Measurements from ENCODE around the gene SAMD4A. TPM values are rescaled to one million over a fixed set of nuclear protein-coding genes. Genes with fewer than 3 reads are reported as not detected.

SAMD4A gene
- polyA plus RNA-seq, 4 donors, result 2.7 to 9.6 (median 3.5) TPM

DNA sequence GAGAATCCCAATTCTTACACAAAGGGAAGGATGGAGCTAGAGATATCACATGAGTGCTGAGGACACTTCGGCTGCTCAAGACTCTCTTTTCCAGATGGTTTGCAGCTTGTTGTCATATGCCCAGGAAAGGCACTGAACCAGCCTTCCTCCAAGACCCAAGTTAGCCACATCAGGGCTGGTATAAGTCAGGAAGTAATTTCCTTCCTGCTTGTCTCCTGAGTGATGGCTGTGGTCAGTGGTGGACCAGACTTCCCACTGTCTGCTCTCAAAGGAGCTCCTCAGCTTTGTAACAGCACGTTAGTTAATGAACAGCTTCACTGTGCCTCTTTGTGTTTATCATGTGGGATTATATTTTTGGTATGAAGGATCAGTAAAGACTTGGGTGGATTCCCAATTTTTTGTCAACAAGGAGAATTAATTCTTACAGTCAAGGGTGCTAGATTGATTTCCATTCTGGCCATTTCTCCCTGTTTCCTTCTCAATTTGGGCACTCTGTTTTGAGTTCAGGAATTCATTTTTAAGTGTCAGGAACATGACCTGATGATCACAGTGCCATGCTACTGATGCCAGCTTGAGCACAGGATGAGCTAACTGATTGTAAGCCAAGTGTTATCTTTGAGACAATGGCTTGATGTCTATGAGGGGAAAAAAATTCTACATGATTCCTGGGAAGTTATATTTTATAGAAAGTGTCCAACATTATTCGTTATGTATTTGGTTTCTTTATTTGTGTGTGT lies 189.9 kb downstream of the SAMD4A start:
- no peak for DNase-seq
- Histone ChIP-seq H3K36me3 (ENCODE audit: control insufficient read depth in 3 of 3, insufficient read depth in 2 of 3, low read depth in 1 of 3, low read length in 3 of 3) (peaks cover 0 to 13% (median 2%) of the 10 kb centered on the region in 3 donors), H3K9me3 (ENCODE audit: control insufficient read depth in 2 of 2, insufficient read depth in 1 of 2, low read depth in 1 of 2, low read length in 1 of 2) (no peaks in the 10 kb centered on the region), H3K27me3 (ENCODE audit: control insufficient read depth in 3 of 3, insufficient read depth in 3 of 3, low read length in 3 of 3) (no peaks in the 10 kb centered on the region), H3K4me3 (ENCODE audit: low read depth in 1 of 3, low read length in 3 of 3) (no peak overlapping the region), H3K27ac (ENCODE audit: low read depth in 1 of 3, low read length in 2 of 3) (no peak overlapping the region), H3K4me1 (ENCODE audit: control insufficient read depth in 3 of 3, insufficient read depth in 2 of 3, low read depth in 1 of 3, low read length in 2 of 3) (no peaks in the 10 kb centered on the region)
- 58 to 74% (median 61%) methylated on average over 3 of the region's 3 CpGs for WGBS, 3 donors
- FAIRE-seq, result no peak

DNA sequence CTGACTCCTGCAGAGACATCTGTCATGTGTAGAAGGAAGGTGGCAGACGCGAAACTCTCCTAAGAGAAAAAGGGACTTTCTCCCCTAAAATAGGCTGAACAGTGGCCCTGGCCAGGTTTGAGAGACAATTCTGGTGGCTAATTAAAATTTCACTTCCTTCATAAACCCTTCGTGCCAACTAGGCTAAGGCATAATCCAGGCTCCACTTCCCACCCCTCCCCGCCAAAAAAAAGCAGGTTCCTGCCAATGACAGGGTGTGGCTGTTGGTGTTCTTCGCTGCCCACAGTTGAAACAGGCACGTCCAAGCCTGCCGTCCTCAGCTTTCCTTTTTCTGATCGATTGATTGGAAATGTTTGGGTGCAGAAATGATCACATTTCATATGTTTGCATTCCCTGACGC lies 191.1 kb downstream of the SAMD4A start:
- H3K27ac ChIP-seq (ENCODE audit: low read depth in 1 of 3, low read length in 2 of 3), result no peak overlapping the region
- H3K36me3 ChIP-seq (ENCODE audit: control insufficient read depth in 3 of 3, insufficient read depth in 2 of 3, low read depth in 1 of 3, low read length in 3 of 3), result peaks cover 0 to 16% (median 2%) of the 10 kb centered on the region in 3 donors
- H3K4me1 ChIP-seq (ENCODE audit: control insufficient read depth in 3 of 3, insufficient read depth in 2 of 3, low read depth in 1 of 3, low read length in 2 of 3), result no peaks in the 10 kb centered on the region
- DNase-seq (no peak), FAIRE-seq (no peak)
- 56 to 85% (median 70%) methylated on average over 9 of the region's 9 CpGs for WGBS, 3 donors
- H3K9me3 ChIP-seq (ENCODE audit: control insufficient read depth in 2 of 2, insufficient read depth in 1 of 2, low read depth in 1 of 2, low read length in 1 of 2), result no peaks in the 10 kb centered on the region
- no peaks in the 10 kb centered on the region for H3K27me3 ChIP-seq (ENCODE audit: control insufficient read depth in 3 of 3, insufficient read depth in 3 of 3, low read length in 3 of 3)
- no peak overlapping the region for H3K4me3 ChIP-seq (ENCODE audit: low read depth in 1 of 3, low read length in 3 of 3)

DNA sequence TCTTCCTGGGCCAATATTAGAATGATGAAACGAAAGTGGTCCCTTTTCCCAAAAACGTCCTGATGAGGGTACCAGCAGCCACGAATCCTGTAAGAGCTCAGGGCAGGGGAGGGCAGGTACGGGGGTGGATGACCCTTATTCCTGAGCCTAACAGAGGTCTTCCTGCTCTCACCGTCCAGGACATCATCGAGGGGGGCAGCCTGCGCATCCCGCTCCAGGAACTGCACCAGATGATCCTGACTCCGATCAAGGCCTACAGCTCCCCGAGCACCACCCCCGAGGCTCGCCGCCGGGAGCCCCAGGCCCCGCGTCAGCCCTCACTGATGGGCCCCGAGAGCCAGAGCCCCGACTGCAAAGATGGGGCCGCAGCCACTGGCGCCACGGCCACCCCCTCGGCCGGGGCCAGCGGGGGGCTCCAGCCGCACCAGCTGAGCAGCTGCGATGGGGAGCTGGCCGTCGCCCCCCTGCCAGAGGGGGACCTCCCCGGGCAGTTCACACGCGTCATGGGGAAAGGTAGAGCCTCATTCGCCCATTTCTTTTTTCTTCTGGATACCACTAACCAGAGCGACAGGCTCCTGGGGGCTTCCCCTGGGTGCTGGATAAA lies 193.2 kb downstream of the SAMD4A start:
- Histone ChIP-seq H3K27me3 (ENCODE audit: control insufficient read depth in 3 of 3, insufficient read depth in 3 of 3, low read length in 3 of 3) (no peaks in the 10 kb centered on the region), H3K36me3 (ENCODE audit: control insufficient read depth in 3 of 3, insufficient read depth in 2 of 3, low read depth in 1 of 3, low read length in 3 of 3) (peaks cover 0 to 22% (median 2%) of the 10 kb centered on the region in 3 donors), H3K9me3 (ENCODE audit: control insufficient read depth in 2 of 2, insufficient read depth in 1 of 2, low read depth in 1 of 2, low read length in 1 of 2) (no peaks in the 10 kb centered on the region), H3K4me1 (ENCODE audit: control insufficient read depth in 3 of 3, insufficient read depth in 2 of 3, low read depth in 1 of 3, low read length in 2 of 3) (no peaks in the 10 kb centered on the region), H3K4me3 (ENCODE audit: low read depth in 1 of 3, low read length in 3 of 3) (no peak overlapping the region), H3K27ac (ENCODE audit: low read depth in 1 of 3, low read length in 2 of 3) (no peak overlapping the region)
- 93 to 94% (median 94%) methylated on average over 20 to 33 of the region's 33 CpGs for WGBS, 3 donors
- FAIRE-seq (no peak), DNase-seq (no peak)

- Histone ChIP-seq H3K4me3 (ENCODE audit: low read depth in 1 of 3, low read length in 3 of 3) (no peak overlapping the region), H3K27ac (ENCODE audit: low read depth in 1 of 3, low read length in 2 of 3) (no peak overlapping the region), H3K27me3 (ENCODE audit: control insufficient read depth in 3 of 3, insufficient read depth in 3 of 3, low read length in 3 of 3) (no peaks in the 10 kb centered on the region), H3K36me3 (ENCODE audit: control insufficient read depth in 3 of 3, insufficient read depth in 2 of 3, low read depth in 1 of 3, low read length in 3 of 3) (peaks cover 0 to 27% (median 2%) of the 10 kb centered on the region in 3 donors), H3K4me1 (ENCODE audit: control insufficient read depth in 3 of 3, insufficient read depth in 2 of 3, low read depth in 1 of 3, low read length in 2 of 3) (no peaks in the 10 kb centered on the region), H3K9me3 (ENCODE audit: control insufficient read depth in 2 of 2, insufficient read depth in 1 of 2, low read depth in 1 of 2, low read length in 1 of 2) (no peaks in the 10 kb centered on the region)
- DNase-seq (peak; percentile 8 to 59), FAIRE-seq (no peak)
- 71 to 85% (median 76%) methylated on average over 11 of the region's 11 CpGs for WGBS, 3 donors
Observed at GRCh38 chr14:54760866-54761575, 194.1 kb downstream of the SAMD4A start.

DNA sequence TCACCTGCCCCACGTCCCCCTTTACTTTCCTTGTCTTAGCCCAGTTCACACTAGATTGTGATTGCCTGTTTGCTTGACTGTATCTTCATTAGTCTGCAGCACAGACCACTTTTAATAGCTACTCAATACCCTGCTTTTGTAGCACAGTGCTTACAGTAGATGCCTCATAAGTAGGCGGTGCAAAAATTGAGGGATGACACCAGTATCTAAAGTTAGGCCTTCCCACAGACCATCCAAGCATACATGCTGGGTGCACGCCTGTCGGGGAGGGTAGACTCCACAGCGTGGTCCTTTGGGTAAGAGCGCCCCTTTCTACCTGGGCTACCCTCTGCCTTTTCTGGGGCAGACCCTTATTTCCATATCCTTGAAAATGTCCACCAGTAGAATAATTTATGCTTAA lies 194.9 kb downstream of the SAMD4A start:
- Histone ChIP-seq H3K27me3 (ENCODE audit: control insufficient read depth in 3 of 3, insufficient read depth in 3 of 3, low read length in 3 of 3) (no peaks in the 10 kb centered on the region), H3K9me3 (ENCODE audit: control insufficient read depth in 2 of 2, insufficient read depth in 1 of 2, low read depth in 1 of 2, low read length in 1 of 2) (no peaks in the 10 kb centered on the region), H3K27ac (ENCODE audit: low read depth in 1 of 3, low read length in 2 of 3) (no peak overlapping the region), H3K4me3 (ENCODE audit: low read depth in 1 of 3, low read length in 3 of 3) (no peak overlapping the region), H3K4me1 (ENCODE audit: control insufficient read depth in 3 of 3, insufficient read depth in 2 of 3, low read depth in 1 of 3, low read length in 2 of 3) (no peaks in the 10 kb centered on the region), H3K36me3 (ENCODE audit: control insufficient read depth in 3 of 3, insufficient read depth in 2 of 3, low read depth in 1 of 3, low read length in 3 of 3) (peaks cover 0 to 34% (median 2%) of the 10 kb centered on the region in 3 donors)
- 93 to 96% (median 95%) methylated on average over 6 of the region's 6 CpGs for WGBS, 3 donors
- DNase-seq (no peak), FAIRE-seq (no peak)

DNA sequence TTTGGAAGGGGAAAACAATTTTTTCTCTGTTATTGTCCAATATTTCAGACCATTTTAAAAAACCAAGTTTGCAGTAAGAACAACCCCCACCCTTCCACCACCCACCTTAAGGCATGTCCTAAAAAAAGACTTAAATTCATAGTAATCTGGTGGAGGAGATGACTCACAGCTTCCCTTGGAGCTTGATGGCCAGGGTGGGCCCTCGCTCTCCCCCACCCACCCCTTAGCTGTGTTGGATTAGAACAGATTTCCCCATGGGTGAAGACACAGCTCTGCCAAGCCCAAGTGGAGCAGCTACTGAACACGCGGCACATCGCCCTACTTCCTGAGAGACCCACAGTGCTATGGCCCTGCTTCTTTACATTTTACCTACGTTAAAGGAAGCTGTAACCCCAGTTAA lies 195.4 kb downstream of the SAMD4A start:
- H3K27me3 ChIP-seq (ENCODE audit: control insufficient read depth in 3 of 3, insufficient read depth in 3 of 3, low read length in 3 of 3), result no peaks in the 10 kb centered on the region
- H3K36me3 ChIP-seq (ENCODE audit: control insufficient read depth in 3 of 3, insufficient read depth in 2 of 3, low read depth in 1 of 3, low read length in 3 of 3), result peaks cover 0 to 37% (median 2%) of the 10 kb centered on the region in 3 donors

GRCh38 chr14:54763761-54764160 lies 196.8 kb downstream of the SAMD4A start:
- H3K9me3 ChIP-seq (ENCODE audit: control insufficient read depth in 2 of 2, insufficient read depth in 1 of 2, low read depth in 1 of 2, low read length in 1 of 2), result no peaks in the 10 kb centered on the region
- DNase-seq (no peak), FAIRE-seq (no peak)
- no peak overlapping the region for H3K4me3 ChIP-seq (ENCODE audit: low read depth in 1 of 3, low read length in 3 of 3)
- peaks cover 0 to 41% (median 2%) of the 10 kb centered on the region in 3 donors for H3K36me3 ChIP-seq (ENCODE audit: control insufficient read depth in 3 of 3, insufficient read depth in 2 of 3, low read depth in 1 of 3, low read length in 3 of 3)
- H3K4me1 ChIP-seq (ENCODE audit: control insufficient read depth in 3 of 3, insufficient read depth in 2 of 3, low read depth in 1 of 3, low read length in 2 of 3), result no peaks in the 10 kb centered on the region
- 87 to 96% (median 91%) methylated on average over 12 of the region's 12 CpGs for WGBS, 3 donors
- H3K27me3 ChIP-seq (ENCODE audit: control insufficient read depth in 3 of 3, insufficient read depth in 3 of 3, low read length in 3 of 3), result no peaks in the 10 kb centered on the region
- H3K27ac ChIP-seq (ENCODE audit: low read depth in 1 of 3, low read length in 2 of 3), result no peak overlapping the region

More for the DNA sequence above, 195.4 kb downstream of the SAMD4A start:
- 88 to 97% (median 94%) methylated on average over 5 of the region's 5 CpGs for whole genome bisulfite sequencing, 3 donors
- no peaks in the 10 kb centered on the region for H3K4me1 ChIP-seq (ENCODE audit: control insufficient read depth in 3 of 3, insufficient read depth in 2 of 3, low read depth in 1 of 3, low read length in 2 of 3)
- H3K27ac ChIP-seq (ENCODE audit: low read depth in 1 of 3, low read length in 2 of 3), result no peak overlapping the region
- H3K9me3 ChIP-seq (ENCODE audit: control insufficient read depth in 2 of 2, insufficient read depth in 1 of 2, low read depth in 1 of 2, low read length in 1 of 2), result no peaks in the 10 kb centered on the region
- DNase-seq, result no peak
- FAIRE-seq, result no peak
- H3K4me3 ChIP-seq (ENCODE audit: low read depth in 1 of 3, low read length in 3 of 3), result no peak overlapping the region

GRCh38 chr14:54766276-54767138 lies 199.6 kb downstream of the SAMD4A start:
- no peak for FAIRE-seq
- 80 to 87% (median 83%) methylated on average over 18 of the region's 18 CpGs for WGBS, 3 donors
- Histone ChIP-seq H3K4me3 (ENCODE audit: low read depth in 1 of 3, low read length in 3 of 3) (no peak overlapping the region), H3K27me3 (ENCODE audit: control insufficient read depth in 3 of 3, insufficient read depth in 3 of 3, low read length in 3 of 3) (no peaks in the 10 kb centered on the region), H3K36me3 (ENCODE audit: control insufficient read depth in 3 of 3, insufficient read depth in 2 of 3, low read depth in 1 of 3, low read length in 3 of 3) (peaks cover 0 to 41% (median 0%) of the 10 kb centered on the region in 3 donors), H3K4me1 (ENCODE audit: control insufficient read depth in 3 of 3, insufficient read depth in 2 of 3, low read depth in 1 of 3, low read length in 2 of 3) (no peaks in the 10 kb centered on the region), H3K9me3 (ENCODE audit: control insufficient read depth in 2 of 2, insufficient read depth in 1 of 2, low read depth in 1 of 2, low read length in 1 of 2) (no peaks in the 10 kb centered on the region), H3K27ac (ENCODE audit: low read depth in 1 of 3, low read length in 2 of 3) (no peak overlapping the region)
- DNase-seq, result no peak

Measured in small intestine (tissue), 7 donors.